ENCODE results near the gene AGPAT2.

The AGPAT2 gene

GRCh38 chr9:136687721-136688223 is 515 bp upstream of the AGPAT2 start:
- DNase-seq = no peak

- no peak for DNase-seq
Observed at GRCh38 chr9:136686534-136686793, 793 bp downstream of the AGPAT2 start.

GRCh38 chr9:136685790-136686533 is 1.3 kb downstream of the AGPAT2 start:
- no peak for DNase-seq

- DNase-seq = no peak
Observed at GRCh38 chr9:136685216-136685615, 2.0 kb downstream of the AGPAT2 start.

- DNase-seq = no peak
Observed at GRCh38 chr9:136684799-136685198, 2.5 kb downstream of the AGPAT2 start.

- DNase-seq = no peak
Observed at GRCh38 chr9:136684339-136684738, 2.9 kb downstream of the AGPAT2 start.

- no peak for DNase-seq
Observed at GRCh38 chr9:136683755-136684154, 3.5 kb downstream of the AGPAT2 start.

- DNase-seq = no peak
Observed at GRCh38 chr9:136683173-136683745, 4.0 kb downstream of the AGPAT2 start.

GRCh38 chr9:136682710-136683109 is 4.5 kb downstream of the AGPAT2 start:
- no peak for DNase-seq

GRCh38 chr9:136681945-136682699 is 5.1 kb downstream of the AGPAT2 start:
- no peak for DNase-seq

GRCh38 chr9:136681029-136681428 is 6.2 kb downstream of the AGPAT2 start:
- DNase-seq = no peak

GRCh38 chr9:136679431-136679941 is 7.8 kb downstream of the AGPAT2 start:
- DNase-seq = no peak

- DNase-seq = no peak
Observed at GRCh38 chr9:136678624-136679023, 8.6 kb downstream of the AGPAT2 start.

GRCh38 chr9:136678034-136678433 is 9.2 kb downstream of the AGPAT2 start:
- no peak for DNase-seq

GRCh38 chr9:136676920-136677686 is 10.2 kb downstream of the AGPAT2 start:
- no peak for DNase-seq

- no peak for DNase-seq
Observed at GRCh38 chr9:136676297-136676794, 10.9 kb downstream of the AGPAT2 start.

- DNase-seq = no peak
Observed at GRCh38 chr9:136675477-136676296, 11.6 kb downstream of the AGPAT2 start.

GRCh38 chr9:136674786-136675349 is 12.4 kb downstream of the AGPAT2 start:
- DNase-seq = no peak

GRCh38 chr9:136673975-136674785 is 13.1 kb downstream of the AGPAT2 start:
- DNase-seq = no peak

GRCh38 chr9:136673088-136673974 is 13.9 kb downstream of the AGPAT2 start:
- DNase-seq = no peak
